H9 (cell line): Measurements from ENCODE around the gene NDUFB4. TPM values are rescaled to one million over a fixed set of nuclear protein-coding genes. Genes with fewer than 3 reads are reported as not detected.

Experiments used
- DNase-seq: peaks from one replicate; pipeline ENCODE4 v3.0.0-alpha.2; 2017
- H2AFZ ChIP-seq: one replicate; pipeline ENCODE4 v1.6.1; 2013; ENCODE audit warnings: mild to moderate bottlenecking, low read length, control low read depth, moderate library complexity
- H2AK5ac ChIP-seq: 2 replicates; pipeline ENCODE4 v1.6.1; 2013; ENCODE audit warnings: low read length, control low read depth, mixed read lengths; ENCODE audit not compliant: insufficient read length
- H2BK120ac ChIP-seq: one replicate; pipeline ENCODE4 v1.6.1; 2013; ENCODE audit warnings: low read depth, mild to moderate bottlenecking, low read length, control low read depth, inconsistent platforms; ENCODE audit not compliant: poor library complexity, severe bottlenecking
- H2BK12ac ChIP-seq: 2 replicates; pipeline ENCODE4 v1.6.1; 2013; ENCODE audit warnings: low read length, control low read depth, mixed read lengths, low read depth; ENCODE audit not compliant: insufficient read length
- H2BK15ac ChIP-seq: 2 replicates; pipeline ENCODE4 v1.6.1; 2013; ENCODE audit warnings: low read depth, low read length, control low read depth
- H2BK20ac ChIP-seq: one replicate; pipeline ENCODE4 v1.6.1; 2013; ENCODE audit warnings: low read depth, mild to moderate bottlenecking, low read length, control low read depth, inconsistent platforms; ENCODE audit not compliant: poor library complexity, severe bottlenecking
- H2BK5ac ChIP-seq: 2 replicates; pipeline ENCODE4 v1.6.1; 2013; ENCODE audit warnings: low read length, control low read depth, mixed read lengths; ENCODE audit not compliant: insufficient read length
- H3K14ac ChIP-seq: 2 replicates; pipeline ENCODE4 v1.6.1; 2013; ENCODE audit warnings: low read length, control low read depth; ENCODE audit not compliant: insufficient read depth
- H3K18ac ChIP-seq: 2 replicates; pipeline ENCODE4 v1.6.1; 2013; ENCODE audit warnings: low read depth, mild to moderate bottlenecking, mixed read lengths, low read length, control low read depth; ENCODE audit not compliant: insufficient read length
- H3K23ac ChIP-seq: 2 replicates; pipeline ENCODE4 v1.6.1; 2013; ENCODE audit warnings: low read length, control low read depth, mixed read lengths, low read depth; ENCODE audit not compliant: insufficient read length
- H3K23me2 ChIP-seq: 2 replicates; pipeline ENCODE4 v1.6.1; 2013; ENCODE audit warnings: low read depth, mild to moderate bottlenecking, mixed read lengths, low read length, control low read depth; ENCODE audit not compliant: insufficient read length, poor library complexity, severe bottlenecking
- H3K27ac ChIP-seq: 2 replicates; pipeline ENCODE4 v1.5.1; 2013; ENCODE audit warnings: low read length, control low read depth, mixed read lengths, low read depth; ENCODE audit not compliant: insufficient read length
- H3K27me3 ChIP-seq: 2 replicates; pipeline ENCODE4 v1.6.1; 2013; ENCODE audit warnings: low read length, control low read depth, inconsistent platforms; ENCODE audit not compliant: insufficient read depth
- H3K4ac ChIP-seq: 2 replicates; pipeline ENCODE4 v1.6.1; 2013; ENCODE audit warnings: low read depth, mild to moderate bottlenecking, control low read depth, inconsistent platforms, low read length, moderate library complexity
- H3K4me1 ChIP-seq: 2 replicates; pipeline ENCODE4 v1.6.1; 2013; ENCODE audit warnings: low read length, control low read depth, inconsistent platforms; ENCODE audit not compliant: insufficient read depth
- H3K4me2 ChIP-seq: 2 replicates; pipeline ENCODE4 v1.6.1; 2013; ENCODE audit warnings: low read length, control low read depth, mixed read lengths; ENCODE audit not compliant: insufficient read length, insufficient read depth
- H3K56ac ChIP-seq: 2 replicates; pipeline ENCODE4 v1.6.1; 2013; ENCODE audit warnings: low read depth, mild to moderate bottlenecking, mixed read lengths, low read length, control low read depth; ENCODE audit not compliant: insufficient read length
- H3K79me1 ChIP-seq: 2 replicates; pipeline ENCODE4 v1.6.1; 2013; ENCODE audit warnings: low read depth, mild to moderate bottlenecking, moderate library complexity, low read length, control low read depth, inconsistent platforms; ENCODE audit not compliant: insufficient read depth, poor library complexity, severe bottlenecking
- H3K79me2 ChIP-seq: 2 replicates; pipeline ENCODE4 v1.6.1; 2013; ENCODE audit warnings: low read length, control low read depth, inconsistent platforms; ENCODE audit not compliant: insufficient read depth
- H3K9ac ChIP-seq: 2 replicates; pipeline ENCODE4 v1.6.1; 2013; ENCODE audit warnings: low read length, control low read depth, mixed read lengths; ENCODE audit not compliant: insufficient read length; ENCODE audit errors: extremely low read depth
- H3K9me3 ChIP-seq: one replicate; pipeline ENCODE4 v1.6.1; 2013; ENCODE audit warnings: low read depth, low read length, inconsistent platforms; ENCODE audit not compliant: control insufficient read depth
- H3T11ph ChIP-seq: one replicate; pipeline ENCODE4 v1.6.1; 2013; ENCODE audit warnings: mild to moderate bottlenecking, low read length, control low read depth, inconsistent platforms
- H4K20me1 ChIP-seq: one replicate; pipeline ENCODE4 v1.6.1; 2013; ENCODE audit not compliant: control insufficient read depth, insufficient read length, insufficient read depth
- H4K5ac ChIP-seq: 2 replicates; pipeline ENCODE4 v1.6.1; 2013; ENCODE audit warnings: low read depth, mild to moderate bottlenecking, mixed read lengths, low read length, control low read depth; ENCODE audit not compliant: insufficient read length
- H4K8ac ChIP-seq: replicated peaks from 2 replicates; pipeline ENCODE4 v1.6.1; 2013; ENCODE audit warnings: low read length, control low read depth, mixed read lengths, low read depth; ENCODE audit not compliant: insufficient read length
- H4K91ac ChIP-seq: 2 replicates; pipeline ENCODE4 v1.6.1; 2013; ENCODE audit warnings: low read depth, mild to moderate bottlenecking, moderate library complexity, mixed read lengths, low read length, control low read depth; ENCODE audit not compliant: insufficient read length
- H3K27ac Mint-ChIP-seq, 3 experiments: 2 replicates in 2 of 3; 3 replicates in 1 of 3; pipeline ENCODE4 v1.8.0; 2020 to 2021; ENCODE audit warnings: mixed read lengths in 3 of 3, mild to moderate bottlenecking in 1 of 3, moderate library complexity in 1 of 3
- H3K27me3 Mint-ChIP-seq: 2 replicates; pipeline ENCODE4 v1.8.0; 2021; ENCODE audit warnings: low read depth, mild to moderate bottlenecking, moderate library complexity, mixed read lengths
- H3K36me3 Mint-ChIP-seq, 3 experiments: 2 replicates in 2 of 3; 3 replicates in 1 of 3; pipeline ENCODE4 v1.8.0; 2020 to 2021; ENCODE audit warnings: low read depth in 3 of 3, mixed read lengths in 3 of 3; ENCODE audit not compliant: insufficient read depth in 1 of 3
- H3K4me1 Mint-ChIP-seq, 2 experiments: 2 replicates each; pipeline ENCODE4 v1.8.0; 2020; ENCODE audit warnings: mixed read lengths in 2 of 2
- H3K4me3 Mint-ChIP-seq, 2 experiments: 2 replicates in 1 of 2; 3 replicates in 1 of 2; pipeline ENCODE4 v1.8.0; 2020 to 2021; ENCODE audit warnings: mild to moderate bottlenecking in 2 of 2, mixed read lengths in 2 of 2, moderate library complexity in 1 of 2
- H3K9me3 Mint-ChIP-seq, 2 experiments: 2 replicates in 1 of 2; 3 replicates in 1 of 2; pipeline ENCODE4 v1.8.0; 2020; ENCODE audit warnings: mild to moderate bottlenecking in 2 of 2, mixed read lengths in 2 of 2, moderate library complexity in 1 of 2
- CTCF ChIP-seq: fragments of 200-600 bp; sonication (generic); conservative IDR thresholded peaks from 3 replicates; pipeline ENCODE4 v1.8.0; 2021; ENCODE audit warnings: antibody characterized with exemption, mild to moderate bottlenecking
- WGBS: extraction: QIAGEN DNeasy Blood & Tissue Kit; methylation state at CpG from one replicate; pipeline ENCODE4 v1.1.7; 2013; ENCODE audit warnings: missing lambda C conversion rate, low lambda C conversion rate, mixed read lengths; ENCODE audit not compliant: insufficient read length; ENCODE audit errors: extremely low coverage; 5-methylcytosine and 5-hydroxymethylcytosine counted together
- total RNA-seq: library from RNA; stranded (reverse); gene quantifications from 2 replicates; pipeline ENCODE4 v1.2.1, GENCODE V29; 2021

The NDUFB4 gene
- total RNA-seq, 1 experiment from 2014 or later: 217 TPM

GRCh38 chr3:120601554-120601953, 5.4 kb downstream of the NDUFB4 start:
- H3K4me2 ChIP-seq: no peak overlapping the region
- no peak overlapping the region for H3K9ac ChIP-seq
- no peak overlapping the region for H2BK12ac ChIP-seq
- H3K36me3 Mint-ChIP-seq: peaks cover 6 to 23% (median 21%) of the 10 kb centered on the region in 3 experiments
- peaks cover 3 to 5% of the 10 kb centered on the region in 2 experiments for H3K4me1 Mint-ChIP-seq
- H3K27me3 ChIP-seq: no peaks in the 10 kb centered on the region
- H2BK20ac ChIP-seq: no peak overlapping the region
- no peaks in the 10 kb centered on the region for H4K20me1 ChIP-seq
- H2BK120ac ChIP-seq: no peak overlapping the region
- no peak overlapping the region for H2AFZ ChIP-seq
- H2BK15ac ChIP-seq: no peak overlapping the region
- H3K4ac ChIP-seq: no peak overlapping the region
- H3T11ph ChIP-seq: no peak overlapping the region
- no peak overlapping the region for H2AK5ac ChIP-seq
- H3K27ac Mint-ChIP-seq: no peak overlapping the region
- WGBS: no CpG with 5 or more reads among the region's 4 CpGs
- H3K9me3 ChIP-seq: no peaks in the 10 kb centered on the region
- DNase-seq: no peak
- H3K27ac ChIP-seq: no peak overlapping the region
- no peaks in the 10 kb centered on the region for H3K4me1 ChIP-seq
- H4K91ac ChIP-seq: no peak overlapping the region
- no peak overlapping the region for H3K4me3 Mint-ChIP-seq
- no peaks in the 10 kb centered on the region for H3K23me2 ChIP-seq
- H3K56ac ChIP-seq: no peak overlapping the region
- H3K27me3 Mint-ChIP-seq: no peaks in the 10 kb centered on the region
- no peaks in the 10 kb centered on the region for H3K79me1 ChIP-seq
- no peak overlapping the region for H3K18ac ChIP-seq
- peaks cover 9% of the 10 kb centered on the region; the same call in 1 of the 2 replicates for H3K79me2 ChIP-seq
- no peak overlapping the region for H3K23ac ChIP-seq
- H3K9me3 Mint-ChIP-seq: no peaks in the 10 kb centered on the region
- H4K8ac ChIP-seq: no peak overlapping the region
- no peak for TF ChIP-seq CTCF
- no peak overlapping the region for H3K14ac ChIP-seq
- H2BK5ac ChIP-seq: no peak overlapping the region
- H4K5ac ChIP-seq: no peak overlapping the region
